WERI-Rb-1 (cell line): Measurements from ENCODE around the gene RRP1.
A peak's percentile ranks its signal among the peaks of the same experiment; 100 is the strongest.

ENCODE experiments used
- DNase-seq: peaks from one replicate; pipeline ENCODE4 v3.0.0-alpha.2; 2020
- H3K27ac ChIP-seq: fragments of 250-450 bp; sonication (Bioruptor Pico); 2 replicates; pipeline ENCODE4 v1.5.1; 2020; ENCODE audit warnings: mild to moderate bottlenecking, moderate library complexity
- H3K27me3 ChIP-seq: fragments of 250-450 bp; sonication (Bioruptor Pico); 2 replicates; pipeline ENCODE4 v1.5.1; 2021; ENCODE audit warnings: mild to moderate bottlenecking, low read depth, moderate library complexity; ENCODE audit not compliant: insufficient read depth, severe bottlenecking
- H3K36me3 ChIP-seq: fragments of 250-450 bp; sonication (Bioruptor Pico); 2 replicates; pipeline ENCODE4 v1.5.1; 2020; ENCODE audit warnings: mild to moderate bottlenecking, moderate library complexity
- H3K4me3 ChIP-seq: 2 replicates; pipeline ENCODE4 v1.5.1; 2011; ENCODE audit warnings: low read depth, mild to moderate bottlenecking, control low read depth, low read length
- H3K9me3 ChIP-seq: fragments of 250-450 bp; sonication (Bioruptor Pico); 2 replicates; pipeline ENCODE4 v1.5.1; 2021; ENCODE audit warnings: mild to moderate bottlenecking, moderate library complexity; ENCODE audit not compliant: severe bottlenecking
- TF ChIP-seq, protein P1 (sequence below): IDR thresholded peaks from 2 replicates; pipeline ENCODE4 v1.5.1; 2011; ENCODE audit warnings: low read depth, mild to moderate bottlenecking, control low read depth, inconsistent platforms, low read length

Gene RRP1

GRCh38 chr21:43783098-43783700 is 6.2 kb upstream of the RRP1 start:
- TF ChIP-seq, protein P1, sequence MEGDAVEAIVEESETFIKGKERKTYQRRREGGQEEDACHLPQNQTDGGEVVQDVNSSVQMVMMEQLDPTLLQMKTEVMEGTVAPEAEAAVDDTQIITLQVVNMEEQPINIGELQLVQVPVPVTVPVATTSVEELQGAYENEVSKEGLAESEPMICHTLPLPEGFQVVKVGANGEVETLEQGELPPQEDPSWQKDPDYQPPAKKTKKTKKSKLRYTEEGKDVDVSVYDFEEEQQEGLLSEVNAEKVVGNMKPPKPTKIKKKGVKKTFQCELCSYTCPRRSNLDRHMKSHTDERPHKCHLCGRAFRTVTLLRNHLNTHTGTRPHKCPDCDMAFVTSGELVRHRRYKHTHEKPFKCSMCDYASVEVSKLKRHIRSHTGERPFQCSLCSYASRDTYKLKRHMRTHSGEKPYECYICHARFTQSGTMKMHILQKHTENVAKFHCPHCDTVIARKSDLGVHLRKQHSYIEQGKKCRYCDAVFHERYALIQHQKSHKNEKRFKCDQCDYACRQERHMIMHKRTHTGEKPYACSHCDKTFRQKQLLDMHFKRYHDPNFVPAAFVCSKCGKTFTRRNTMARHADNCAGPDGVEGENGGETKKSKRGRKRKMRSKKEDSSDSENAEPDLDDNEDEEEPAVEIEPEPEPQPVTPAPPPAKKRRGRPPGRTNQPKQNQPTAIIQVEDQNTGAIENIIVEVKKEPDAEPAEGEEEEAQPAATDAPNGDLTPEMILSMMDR = no peak
- no peaks in the 10 kb centered on the region for H3K36me3 ChIP-seq
- no peaks in the 10 kb centered on the region for H3K9me3 ChIP-seq
- no peak overlapping the region for H3K27ac ChIP-seq
- DNase-seq = no peak
- no peak overlapping the region for H3K4me3 ChIP-seq
- no peaks in the 10 kb centered on the region for H3K27me3 ChIP-seq

- TF ChIP-seq, protein P1 = no peak
- H3K27ac ChIP-seq = no peak overlapping the region
- H3K9me3 ChIP-seq = no peaks in the 10 kb centered on the region
- no peaks in the 10 kb centered on the region for H3K27me3 ChIP-seq
- H3K4me3 ChIP-seq = no peak overlapping the region
- peaks cover 6% of the 10 kb centered on the region for H3K36me3 ChIP-seq
- no peak for DNase-seq
Observed at GRCh38 chr21:43785134-43785533, 4.2 kb upstream of the RRP1 start.

DNA sequence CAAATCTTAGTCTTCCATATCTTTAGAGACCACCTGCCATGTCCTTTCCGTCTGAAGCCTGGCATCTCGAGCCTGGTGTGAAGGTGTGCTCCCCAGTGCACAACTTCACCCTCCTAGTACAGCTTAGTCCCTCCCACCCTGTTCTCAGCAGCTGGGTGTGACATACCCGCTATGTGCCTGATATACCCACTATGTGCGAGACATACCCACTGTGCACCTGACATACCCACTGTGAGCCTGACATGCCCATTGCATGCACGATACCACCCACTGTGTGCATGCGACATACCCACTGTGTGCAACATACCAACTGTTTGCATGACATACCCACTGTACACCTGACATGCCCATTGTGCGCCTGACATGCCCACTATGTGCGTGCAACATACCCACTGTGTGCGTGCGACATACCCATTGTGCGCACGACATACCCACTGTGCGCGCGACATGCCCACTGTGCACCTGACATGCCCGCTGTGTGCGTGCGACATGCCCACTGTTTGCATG is 3.0 kb upstream of the RRP1 start:
- no peaks in the 10 kb centered on the region for H3K9me3 ChIP-seq
- no peak overlapping the region for H3K4me3 ChIP-seq
- TF ChIP-seq, protein P1 = no peak
- no peak overlapping the region for H3K27ac ChIP-seq
- H3K36me3 ChIP-seq = peaks cover 16% of the 10 kb centered on the region
- no peaks in the 10 kb centered on the region for H3K27me3 ChIP-seq
- DNase-seq = no peak

- no peak overlapping the region for H3K27ac ChIP-seq
- H3K9me3 ChIP-seq = no peaks in the 10 kb centered on the region
- TF ChIP-seq, protein P1 = no peak
- peaks cover 22% of the 10 kb centered on the region for H3K36me3 ChIP-seq
- DNase-seq = no peak
- H3K27me3 ChIP-seq = no peaks in the 10 kb centered on the region
- no peak overlapping the region for H3K4me3 ChIP-seq
Observed at GRCh38 chr21:43786807-43787440, 2.5 kb upstream of the RRP1 start.

- peaks cover 54% of the 10 kb centered on the region for H3K36me3 ChIP-seq
- peak overlapping the region; percentile 88 for H3K4me3 ChIP-seq
- TF ChIP-seq, protein P1 = no peak
- DNase-seq = no peak
- H3K27me3 ChIP-seq = no peaks in the 10 kb centered on the region
- H3K27ac ChIP-seq = peak overlapping the region; percentile 77
- H3K9me3 ChIP-seq = no peaks in the 10 kb centered on the region
Observed at GRCh38 chr21:43790010-43790524, 690 bp downstream of the RRP1 start.
